Articular chondrocyte of knee joint (primary cell): ENCODE data around the gene ATP11A. TPM values are rescaled to one million over a fixed set of nuclear protein-coding genes. Genes with fewer than 3 reads are reported as not detected.

Experiments
- total RNA-seq: library from RNA; depleted of rRNA; stranded (reverse); fragments of >200 nt; gene quantifications from 2 replicates; pipeline ENCODE4 v1.2.3, GENCODE V29; 2012

ATP11A gene
- 7.4 and 9.9 TPM in 2 replicates for total RNA-seq

DNA sequence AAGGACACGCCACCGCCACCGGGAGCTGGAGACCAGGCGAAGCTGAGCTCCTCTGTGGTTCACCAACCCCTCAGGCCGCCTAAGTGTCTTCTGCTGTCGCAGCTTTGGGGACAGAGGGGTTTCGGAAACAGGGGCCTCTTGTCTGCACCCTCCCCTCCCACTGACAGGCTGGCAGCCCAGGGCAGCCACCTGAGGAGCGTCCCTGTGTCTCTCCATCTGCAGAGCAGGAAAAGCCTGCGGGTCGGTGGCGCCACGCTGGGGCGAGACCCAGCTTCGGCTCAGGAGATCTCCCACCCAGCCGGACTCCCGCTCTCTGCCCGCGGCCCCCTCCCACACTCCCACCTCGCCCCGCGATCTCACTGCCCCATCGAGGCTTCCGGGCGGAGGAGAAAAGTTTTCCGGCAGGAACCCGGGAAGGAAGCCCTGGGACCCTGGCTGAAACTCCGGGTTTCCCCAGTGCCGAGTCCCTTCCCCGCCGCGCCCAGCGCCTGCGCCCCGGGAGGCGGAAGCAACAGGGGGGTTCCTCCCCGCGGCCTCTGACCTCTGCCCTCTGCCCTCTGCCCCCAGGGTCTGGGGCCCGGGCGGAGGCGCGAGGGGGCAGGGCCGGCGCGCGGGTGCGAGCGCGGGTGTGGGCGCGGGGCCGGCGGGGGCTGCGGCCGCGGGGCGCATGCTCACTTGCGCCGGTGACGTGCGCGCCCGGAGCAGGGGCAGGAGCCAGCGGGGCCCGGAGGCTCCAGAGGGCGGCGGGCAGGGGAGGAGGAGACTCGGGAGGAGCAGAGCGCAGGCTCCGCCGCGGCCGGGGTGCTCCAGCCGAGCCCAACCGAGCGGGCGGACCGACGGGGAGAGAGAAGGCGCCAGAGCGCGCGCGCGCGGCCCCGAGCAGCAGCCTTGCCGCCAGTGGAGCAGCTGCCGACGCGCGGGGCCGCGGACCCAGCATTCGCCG lies at the start of gene ATP11A:
TSS of gene ATP11A (plus strand) at position 736 of the 943 bp plus-strand sequence. CDS start 379 bp downstream, outside the sequence.

Other genes starting within 250 kb of the ATP11A start
- 14.8 and 18.2 TPM in 2 replicates for gene TUBGCP3, start 101.9 kb upstream of the ATP11A start, total RNA-seq